ENCODE measurements around the gene FARP1. TPM values are rescaled to one million over a fixed set of nuclear protein-coding genes. Genes with fewer than 3 reads are reported as not detected.

The FARP1 gene
- polyA plus RNA-seq, 10 donors, result 67.7 to 94.0 (median 73.8) TPM

GRCh38 chr13:98441056-98441676 lies 298.3 kb downstream of the FARP1 start:
- DNase-seq, result no peak

- no peak for DNase-seq
Measured at GRCh38 chr13:98442391-98443230, 299.7 kb downstream of the FARP1 start.

GRCh38 chr13:98443329-98443728 lies 300.4 kb downstream of the FARP1 start:
- peak in 1 of 3 donors; percentile 54 for DNase-seq

- no peak for DNase-seq
Measured at GRCh38 chr13:98443800-98444325, 301.0 kb downstream of the FARP1 start.

- DNase-seq, result no peak
Measured at GRCh38 chr13:98444381-98444780, 301.5 kb downstream of the FARP1 start.

- DNase-seq, result peak in 2 of 3 donors; percentile 57 to 79
Measured at GRCh38 chr13:98445340-98446233, 302.7 kb downstream of the FARP1 start.

- DNase-seq, result no peak
Measured at GRCh38 chr13:98446234-98446621, 303.3 kb downstream of the FARP1 start.

GRCh38 chr13:98447130-98447529 lies 304.2 kb downstream of the FARP1 start:
- no peak for DNase-seq

- peak in 1 of 3 donors; percentile 43 for DNase-seq
Measured at GRCh38 chr13:98447881-98448641, 305.2 kb downstream of the FARP1 start.

- no peak for DNase-seq
Measured at GRCh38 chr13:98448642-98448928, 305.7 kb downstream of the FARP1 start.

- no peak for DNase-seq
Measured at GRCh38 chr13:98449273-98449672, 306.4 kb downstream of the FARP1 start.

GRCh38 chr13:98450026-98450425 lies 307.1 kb downstream of the FARP1 start:
- DNase-seq, result no peak

- peak in 1 of 3 donors; percentile 35 for DNase-seq
Measured at GRCh38 chr13:98450539-98451111, 307.7 kb downstream of the FARP1 start.

- DNase-seq, result peak; percentile 25 to 79 (median 62)
Measured at GRCh38 chr13:98451676-98452470, 309.0 kb downstream of the FARP1 start.

- peak in 1 of 3 donors; percentile 44 for DNase-seq
Measured at GRCh38 chr13:98452851-98453843, 310.3 kb downstream of the FARP1 start.

- peak; percentile 68 to 92 (median 79) for DNase-seq
Measured at GRCh38 chr13:98454389-98454881, 311.5 kb downstream of the FARP1 start.

- DNase-seq, result no peak
Measured at GRCh38 chr13:98456413-98456845, 313.5 kb downstream of the FARP1 start.

- no peak for DNase-seq
Measured at GRCh38 chr13:98457053-98457452, 314.2 kb downstream of the FARP1 start.

- DNase-seq, result no peak
Measured at GRCh38 chr13:98458431-98458830, 315.5 kb downstream of the FARP1 start.
